Suprapubic skin (tissue), 4 donors: Measurements from ENCODE around the gene ARGFX. TPM values are rescaled to one million over a fixed set of nuclear protein-coding genes. Genes with fewer than 3 reads are reported as not detected.

ENCODE experiments used
- DNase-seq, 2 donors: peaks; one replicate each; pipeline ENCODE4 v3.0.0-alpha.2; 2019; ENCODE audit warnings: low spot score in 2 of 2
- H3K27ac ChIP-seq: fragments of 200-600 bp; sonication (generic); one replicate; pipeline ENCODE4 v1.5.1; 2019
- H3K27me3 ChIP-seq: fragments of 200-600 bp; sonication (generic); one replicate; pipeline ENCODE4 v1.5.1; 2019
- H3K36me3 ChIP-seq: fragments of 200-600 bp; sonication (generic); one replicate; pipeline ENCODE4 v1.5.1; 2019
- H3K4me1 ChIP-seq: fragments of 200-600 bp; sonication (generic); one replicate; pipeline ENCODE4 v1.5.1; 2019
- H3K4me3 ChIP-seq: fragments of 200-600 bp; sonication (generic); one replicate; pipeline ENCODE4 v1.5.1; 2019; ENCODE audit warnings: mild to moderate bottlenecking
- H3K9me3 ChIP-seq: fragments of 200-600 bp; sonication (generic); one replicate; pipeline ENCODE4 v1.5.1; 2019
- EP300 ChIP-seq: sonication (generic); formaldehyde crosslinking; IDR thresholded peaks from one replicate; pipeline ENCODE4 v1.6.1; 2017; ENCODE audit warnings: antibody characterized with exemption
- POLR2A ChIP-seq, 2 donors: fragments of 450-650 bp; IDR thresholded peaks; one replicate each; pipeline ENCODE4 v1.6.1; 2017; ENCODE audit warnings: antibody characterized with exemption in 2 of 2, mild to moderate bottlenecking in 2 of 2, moderate library complexity in 2 of 2
- POLR2AphosphoS5 ChIP-seq, 3 donors: sonication (generic); formaldehyde crosslinking; IDR thresholded peaks; one replicate each; pipeline ENCODE4 v1.6.1; 2017; ENCODE audit warnings: antibody characterized with exemption in 3 of 3
- WGBS: methylation state at CpG from one replicate; pipeline ENCODE4 v1.1.5; 2018; 5-methylcytosine and 5-hydroxymethylcytosine counted together
- total RNA-seq, 4 donors: library from RNA; depleted of rRNA; stranded (reverse); fragments of >200 nt; gene quantifications; one replicate each; pipeline ENCODE4 v1.1.0, GENCODE V29; 2016
- TF ChIP-seq, protein P1 (sequence below), 2 donors: fragments of 200-600 bp in 1 of 2; fragments of 450-650 bp in 1 of 2; sonication (generic) in 1 of 2; IDR thresholded peaks; one replicate each; pipeline ENCODE4 v1.5.1; 2016 to 2019; ENCODE audit warnings: antibody characterized with exemption in 2 of 2, mild to moderate bottlenecking in 1 of 2, moderate library complexity in 1 of 2

The ARGFX gene
- total RNA-seq, 4 donors from 2014 or later = not detected

DNA sequence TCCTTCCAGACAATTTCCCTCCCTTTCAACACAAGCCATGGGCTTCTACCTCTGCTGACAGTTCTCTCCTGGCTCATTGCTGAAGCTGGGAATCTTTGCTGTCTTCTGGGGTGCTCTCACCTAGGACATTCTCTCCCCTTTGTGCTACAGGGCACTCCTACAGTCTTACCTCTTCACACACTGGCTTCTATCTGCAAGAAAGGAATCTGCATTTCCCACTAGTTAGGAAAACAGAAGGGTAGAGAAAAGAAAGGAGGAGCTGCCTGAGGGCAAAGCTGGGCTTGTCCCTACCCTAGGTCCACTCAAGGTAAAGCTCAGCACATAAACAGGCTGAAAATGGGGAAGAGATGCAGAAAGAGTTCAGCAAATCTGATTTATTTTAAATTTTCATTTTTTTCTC is 5.6 kb upstream of the ARGFX start:
- no peaks in the 10 kb centered on the region for H3K36me3 ChIP-seq

GRCh38 chr3:121566773-121567172 is 976 bp upstream of the ARGFX start:
- TF ChIP-seq POLR2AphosphoS5 (IDR thresholded peaks at IDR 0.05) = no peak
- TF ChIP-seq, protein P1, sequence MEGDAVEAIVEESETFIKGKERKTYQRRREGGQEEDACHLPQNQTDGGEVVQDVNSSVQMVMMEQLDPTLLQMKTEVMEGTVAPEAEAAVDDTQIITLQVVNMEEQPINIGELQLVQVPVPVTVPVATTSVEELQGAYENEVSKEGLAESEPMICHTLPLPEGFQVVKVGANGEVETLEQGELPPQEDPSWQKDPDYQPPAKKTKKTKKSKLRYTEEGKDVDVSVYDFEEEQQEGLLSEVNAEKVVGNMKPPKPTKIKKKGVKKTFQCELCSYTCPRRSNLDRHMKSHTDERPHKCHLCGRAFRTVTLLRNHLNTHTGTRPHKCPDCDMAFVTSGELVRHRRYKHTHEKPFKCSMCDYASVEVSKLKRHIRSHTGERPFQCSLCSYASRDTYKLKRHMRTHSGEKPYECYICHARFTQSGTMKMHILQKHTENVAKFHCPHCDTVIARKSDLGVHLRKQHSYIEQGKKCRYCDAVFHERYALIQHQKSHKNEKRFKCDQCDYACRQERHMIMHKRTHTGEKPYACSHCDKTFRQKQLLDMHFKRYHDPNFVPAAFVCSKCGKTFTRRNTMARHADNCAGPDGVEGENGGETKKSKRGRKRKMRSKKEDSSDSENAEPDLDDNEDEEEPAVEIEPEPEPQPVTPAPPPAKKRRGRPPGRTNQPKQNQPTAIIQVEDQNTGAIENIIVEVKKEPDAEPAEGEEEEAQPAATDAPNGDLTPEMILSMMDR (IDR thresholded peaks at IDR 0.05) = no peak
- TF ChIP-seq EP300 = no peak
- TF ChIP-seq POLR2A (IDR thresholded peaks at IDR 0.05) = no peak
- no peaks in the 10 kb centered on the region for H3K4me1 ChIP-seq
- DNase-seq = no peak
- H3K4me3 ChIP-seq = no peak overlapping the region
- H3K27me3 ChIP-seq = no peaks in the 10 kb centered on the region
- no peaks in the 10 kb centered on the region for H3K36me3 ChIP-seq
- no peaks in the 10 kb centered on the region for H3K9me3 ChIP-seq
- H3K27ac ChIP-seq = no peak overlapping the region
- WGBS = 84% methylated on average over 9 of the region's 9 CpGs

More for the DNA sequence above, 5.6 kb upstream of the ARGFX start:
- Histone ChIP-seq H3K27me3 (no peaks in the 10 kb centered on the region), H3K9me3 (no peaks in the 10 kb centered on the region), H3K4me3 (no peak overlapping the region), H3K27ac (no peak overlapping the region), H3K4me1 (peaks cover 5% of the 10 kb centered on the region)
- TF ChIP-seq, protein P1 (IDR thresholded peaks at IDR 0.05) = no peak
- TF ChIP-seq EP300 (no peak), POLR2AphosphoS5 (IDR thresholded peaks at IDR 0.05) (no peak), POLR2A (IDR thresholded peaks at IDR 0.05) (no peak)
- no peak for DNase-seq

- DNase-seq = no peak
- WGBS = 73% methylated on average over 6 of the region's 6 CpGs
- Histone ChIP-seq H3K36me3 (no peaks in the 10 kb centered on the region), H3K4me3 (no peak overlapping the region), H3K27ac (no peak overlapping the region), H3K27me3 (no peaks in the 10 kb centered on the region), H3K4me1 (no peaks in the 10 kb centered on the region), H3K9me3 (no peaks in the 10 kb centered on the region)
- TF ChIP-seq EP300 (no peak), POLR2AphosphoS5 (IDR thresholded peaks at IDR 0.05) (no peak), POLR2A (IDR thresholded peaks at IDR 0.05) (no peak)
- TF ChIP-seq, protein P1 (IDR thresholded peaks at IDR 0.05) = no peak
Observed at GRCh38 chr3:121574449-121574848, 6.7 kb downstream of the ARGFX start.

GRCh38 chr3:121581691-121582090 is 13.9 kb downstream of the ARGFX start:
- DNase-seq = no peak
- 67% methylated on average over 2 of the region's 2 CpGs for WGBS
- H3K27me3 ChIP-seq = peaks cover 3% of the 10 kb centered on the region
- no peaks in the 10 kb centered on the region for H3K9me3 ChIP-seq
- H3K4me3 ChIP-seq = no peak overlapping the region
- H3K4me1 ChIP-seq = no peaks in the 10 kb centered on the region
- no peak overlapping the region for H3K27ac ChIP-seq
- H3K36me3 ChIP-seq = no peaks in the 10 kb centered on the region
- TF ChIP-seq, protein P1 (IDR thresholded peaks at IDR 0.05) = no peak
- no peak for TF ChIP-seq POLR2A (IDR thresholded peaks at IDR 0.05)
- no peak for TF ChIP-seq EP300

GRCh38 chr3:121584418-121584817 is 16.7 kb downstream of the ARGFX start:
- H3K27me3 ChIP-seq = peaks cover 3% of the 10 kb centered on the region

More at GRCh38 chr3:121584418-121584817, 16.7 kb downstream of the ARGFX start:
- Histone ChIP-seq H3K27ac (no peak overlapping the region), H3K9me3 (no peaks in the 10 kb centered on the region), H3K36me3 (no peaks in the 10 kb centered on the region), H3K4me3 (no peak overlapping the region), H3K4me1 (no peaks in the 10 kb centered on the region)
- TF ChIP-seq EP300 = no peak
- no peak for TF ChIP-seq POLR2AphosphoS5 (IDR thresholded peaks at IDR 0.05)
- TF ChIP-seq, protein P1 (IDR thresholded peaks at IDR 0.05) = no peak
- TF ChIP-seq POLR2A (IDR thresholded peaks at IDR 0.05) = no peak
- 64% methylated on average over 1 of the region's 1 CpG for WGBS
- no peak for DNase-seq
